ENCODE results near the gene MAD1L1.
"Not testable (repeated sequence)": the region's sequence is repeated elsewhere in the genome, so short reads cannot be mapped to it uniquely, and the experiment has no call there.

MAD1L1 gene

DNA sequence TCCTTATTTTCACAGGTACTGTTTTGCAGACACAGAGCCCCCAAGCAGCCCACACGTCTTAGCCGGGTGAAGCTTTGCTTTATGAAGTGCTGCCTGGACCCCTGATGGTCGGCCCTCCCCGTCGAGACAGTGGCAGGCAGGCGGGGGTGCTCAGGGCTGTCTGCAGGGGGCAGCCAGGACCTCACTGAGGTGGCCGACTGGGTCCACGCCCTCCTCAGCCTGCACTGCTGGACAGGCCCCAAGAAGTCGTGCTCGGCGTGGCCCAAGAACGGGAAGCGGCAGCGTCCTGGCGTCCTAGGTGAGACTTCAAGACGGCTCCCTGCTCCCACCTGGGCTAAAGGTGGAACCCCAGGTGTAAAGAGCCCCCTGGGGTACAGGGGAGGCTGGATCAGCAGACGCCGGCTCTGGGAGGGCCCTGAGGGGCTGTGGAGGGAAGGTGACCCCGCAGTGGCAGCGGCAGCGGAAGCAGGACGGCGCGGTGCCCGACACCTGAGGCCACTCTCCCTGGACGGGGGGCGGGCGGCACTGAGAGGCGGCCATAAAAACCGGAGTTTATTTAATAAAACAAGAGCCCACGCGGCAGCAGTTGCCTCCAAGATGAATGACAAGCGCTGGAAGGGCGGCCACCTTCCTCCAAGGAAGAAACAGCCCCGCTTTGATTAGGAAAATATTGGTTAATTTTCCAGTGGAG, 383.2 kb downstream of the MAD1L1 start:
- no peak for DNase-seq (ENCODE audit: low read depth)

DNA sequence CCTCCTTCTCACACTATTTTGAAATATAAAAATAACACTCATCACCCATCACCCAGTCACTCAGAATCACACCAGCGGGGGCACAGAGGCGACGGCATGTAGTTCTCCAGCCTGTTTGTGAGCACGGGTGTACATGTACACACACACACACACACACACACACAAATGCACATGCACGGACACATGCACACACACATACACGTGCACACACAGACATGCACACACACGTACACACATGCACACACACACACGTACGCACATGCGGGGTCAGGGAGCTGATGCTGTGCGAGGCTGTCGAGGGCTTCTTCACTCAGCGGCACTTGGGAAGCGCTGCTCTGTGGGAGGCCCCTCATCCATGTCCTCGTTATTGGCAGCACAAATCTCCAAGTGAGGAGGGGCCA, 383.8 kb downstream of the MAD1L1 start:
- no peak for DNase-seq (ENCODE audit: low read depth)

DNA sequence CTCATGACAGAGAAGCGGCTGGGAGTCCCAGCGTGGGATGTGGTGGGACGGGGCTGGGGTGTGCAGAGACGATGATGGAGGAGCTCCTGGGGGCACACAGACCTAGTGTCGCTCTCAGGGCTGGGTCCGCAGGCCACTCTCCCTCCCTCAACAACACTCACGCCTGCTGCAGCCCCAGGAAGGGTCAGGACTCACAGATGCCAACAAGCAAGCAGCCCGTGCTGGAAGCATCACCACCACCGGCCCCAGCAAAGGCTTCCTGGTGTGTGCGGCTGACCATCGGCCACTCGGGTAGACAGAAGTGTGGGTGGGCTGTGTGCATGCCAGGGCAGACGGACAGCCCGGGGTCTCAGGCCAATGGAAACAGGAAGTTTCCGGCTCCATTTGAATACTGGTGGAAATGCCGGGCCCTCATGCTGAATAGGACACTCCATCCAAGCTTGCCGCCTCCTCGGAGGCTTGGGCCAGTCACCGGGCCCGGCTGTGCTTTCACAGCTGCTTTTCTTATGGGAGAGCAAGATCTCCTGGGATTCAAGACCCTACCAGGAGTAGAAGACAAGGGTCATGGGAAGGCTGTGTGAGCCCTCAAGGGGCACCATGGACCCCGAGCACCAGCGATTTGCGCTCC, 384.6 kb downstream of the MAD1L1 start:
- no peak for DNase-seq (ENCODE audit: low read depth)

DNA sequence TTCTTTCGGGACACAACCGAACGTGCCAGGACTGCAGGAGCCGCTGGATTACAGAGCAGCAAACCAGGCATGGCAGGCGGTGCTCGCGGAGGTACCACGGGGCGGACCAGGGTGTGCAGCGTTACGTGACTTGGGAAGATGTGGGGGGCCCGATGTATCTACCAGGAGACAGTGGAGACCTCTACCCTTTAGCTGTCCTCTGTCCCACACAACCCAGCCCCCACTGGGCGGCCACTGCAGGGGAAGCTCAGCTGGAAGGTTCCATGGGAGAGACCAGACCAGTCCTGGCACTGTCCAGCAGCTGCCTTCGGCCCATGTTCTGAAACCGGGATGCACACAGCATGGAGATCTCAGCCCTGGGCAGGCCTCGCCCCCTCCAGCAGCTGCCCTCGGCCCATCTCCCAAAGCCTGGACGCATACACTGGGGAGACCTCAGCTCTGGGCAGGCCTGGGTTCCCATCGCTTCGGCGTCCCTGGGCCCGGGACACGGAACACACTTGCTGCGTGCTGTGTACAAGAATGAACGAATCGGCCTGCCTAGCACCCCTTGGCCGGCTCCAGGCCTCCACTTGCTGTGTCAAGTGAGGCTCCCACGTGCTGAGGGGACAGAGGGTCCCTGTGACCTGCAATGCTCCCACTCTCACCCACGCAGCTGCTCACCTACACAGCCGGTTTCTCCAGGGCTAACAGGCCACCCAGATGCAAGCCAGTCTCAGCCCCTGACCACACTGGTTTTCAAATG, 385.3 kb downstream of the MAD1L1 start:
- DNase-seq (ENCODE audit: low read depth): no peak

DNA sequence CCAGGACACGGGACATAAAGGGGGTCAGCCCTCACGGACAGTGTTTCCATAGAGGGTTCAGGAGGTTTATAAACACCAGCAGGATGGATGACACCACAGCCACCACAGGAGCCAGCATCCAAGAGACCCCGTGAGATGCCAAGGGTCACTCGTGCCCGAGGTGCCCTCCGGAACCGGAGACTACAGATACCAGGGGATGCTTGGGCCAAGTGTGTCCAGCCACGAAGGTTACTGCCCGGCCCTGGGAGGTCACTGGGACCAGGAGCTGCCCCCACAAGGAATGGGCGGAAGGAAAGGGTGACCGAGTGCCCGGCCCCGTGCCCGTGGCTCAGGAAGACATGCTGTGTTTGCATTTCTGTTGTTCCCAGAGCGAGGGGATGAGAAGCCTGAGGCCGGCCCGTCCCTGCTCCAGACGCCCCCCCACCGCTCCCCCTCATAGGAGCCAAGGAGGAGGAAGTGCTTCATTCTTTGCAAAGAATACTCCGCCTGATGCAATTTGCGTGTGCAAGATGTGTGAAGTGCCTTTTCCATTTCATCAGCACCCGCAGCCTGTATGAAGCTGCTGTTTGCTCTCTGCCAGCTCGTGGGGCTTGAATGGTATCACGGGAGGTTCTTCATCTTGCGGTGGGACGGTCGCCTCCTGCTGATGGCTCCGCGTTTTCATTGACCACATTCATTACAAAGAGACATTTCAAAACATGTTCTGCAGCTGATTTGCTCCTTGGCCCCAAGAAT, 386.2 kb downstream of the MAD1L1 start:
- DNase-seq (ENCODE audit: low read depth): no peak

DNA sequence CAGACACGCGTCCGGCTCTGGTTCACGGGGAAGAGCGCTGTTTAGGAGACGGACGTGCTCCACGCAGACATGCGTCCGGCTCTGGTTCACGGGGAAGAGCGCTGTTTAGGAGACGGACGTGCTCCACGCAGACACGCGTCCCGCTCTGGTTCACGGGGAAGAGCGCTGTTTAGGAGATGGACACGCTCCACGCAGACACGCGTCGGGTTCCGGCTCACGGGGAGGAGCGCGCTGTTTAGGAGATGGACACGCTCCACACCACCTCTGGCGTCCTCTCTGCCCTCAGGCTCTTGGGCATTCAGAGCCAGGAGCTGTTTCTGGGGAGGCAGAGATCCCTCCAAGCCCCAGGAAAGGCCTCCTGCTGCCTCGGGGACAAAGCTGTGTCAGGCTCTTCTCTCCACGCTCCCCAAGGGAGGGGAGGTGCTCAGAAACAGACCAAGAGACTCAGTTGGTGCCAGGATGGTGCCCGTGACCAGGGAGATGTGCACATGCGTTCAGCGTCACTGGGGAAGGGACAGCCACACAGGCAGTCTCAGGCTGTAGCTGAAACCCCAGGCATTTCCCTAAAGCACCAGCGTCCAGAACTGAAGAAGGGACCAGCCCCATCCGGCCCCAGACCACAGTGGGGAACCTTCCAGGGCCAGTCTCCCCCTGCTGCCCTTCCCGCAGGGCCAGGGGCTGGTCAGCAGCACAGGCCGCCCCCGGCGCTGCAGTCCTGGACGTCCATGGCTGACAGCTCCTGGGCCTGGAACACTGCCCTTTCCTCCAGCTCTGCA, 387.0 kb downstream of the MAD1L1 start:
- no peak for DNase-seq (ENCODE audit: low read depth)

DNA sequence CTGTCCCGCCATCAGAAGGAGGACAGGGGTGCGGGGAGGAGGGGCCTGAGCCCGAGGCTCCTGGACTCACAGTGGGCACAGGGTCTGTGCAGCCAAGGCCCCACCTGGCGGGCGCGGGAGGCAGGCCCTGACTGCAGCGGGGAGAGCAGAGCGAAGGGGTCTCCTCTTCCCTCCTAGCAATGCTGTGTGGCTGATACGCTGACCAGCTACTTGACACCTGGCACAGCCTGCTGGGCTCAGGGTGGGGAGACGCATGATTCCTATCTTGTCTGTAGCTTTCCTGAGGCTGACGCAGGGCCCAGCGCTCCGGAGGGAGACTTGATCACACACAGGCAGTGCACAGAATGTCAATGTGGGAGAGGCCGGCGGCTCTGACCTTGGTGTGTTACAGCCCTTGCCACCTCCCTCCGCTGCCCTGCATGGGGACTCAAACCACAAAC, 387.8 kb downstream of the MAD1L1 start:
- no peak for DNase-seq (ENCODE audit: low read depth)

DNA sequence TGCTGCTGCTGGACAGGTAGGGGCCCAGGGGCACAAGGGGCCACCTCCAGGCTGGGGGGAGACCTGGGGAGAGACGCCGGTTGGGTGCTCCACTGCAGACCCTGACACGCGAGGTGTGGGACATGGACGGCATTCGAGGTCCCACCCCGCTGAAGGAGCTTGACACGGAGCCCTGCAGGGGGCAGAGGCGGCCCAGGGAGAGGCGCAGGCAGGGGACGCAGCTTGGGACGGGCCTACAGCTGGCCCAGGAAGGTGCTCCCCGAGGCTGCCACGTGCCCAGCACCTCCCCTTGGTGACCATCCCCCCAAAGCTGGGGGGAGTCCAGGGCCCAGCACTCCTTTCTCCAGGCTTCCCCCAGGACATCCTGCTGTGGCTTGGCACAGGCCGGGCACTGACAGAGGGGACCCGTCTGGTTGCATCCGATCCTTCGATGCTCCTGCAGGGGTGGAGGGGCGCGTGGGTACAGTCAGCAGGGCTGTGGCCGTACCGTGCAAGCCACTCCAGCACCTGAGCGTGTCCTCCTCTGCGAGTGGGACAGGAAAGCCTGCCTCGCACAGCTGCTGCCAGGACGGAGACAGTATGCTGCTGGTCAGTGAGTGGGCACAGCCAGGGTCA, 388.3 kb downstream of the MAD1L1 start:
- no peak for DNase-seq (ENCODE audit: low read depth)

DNA sequence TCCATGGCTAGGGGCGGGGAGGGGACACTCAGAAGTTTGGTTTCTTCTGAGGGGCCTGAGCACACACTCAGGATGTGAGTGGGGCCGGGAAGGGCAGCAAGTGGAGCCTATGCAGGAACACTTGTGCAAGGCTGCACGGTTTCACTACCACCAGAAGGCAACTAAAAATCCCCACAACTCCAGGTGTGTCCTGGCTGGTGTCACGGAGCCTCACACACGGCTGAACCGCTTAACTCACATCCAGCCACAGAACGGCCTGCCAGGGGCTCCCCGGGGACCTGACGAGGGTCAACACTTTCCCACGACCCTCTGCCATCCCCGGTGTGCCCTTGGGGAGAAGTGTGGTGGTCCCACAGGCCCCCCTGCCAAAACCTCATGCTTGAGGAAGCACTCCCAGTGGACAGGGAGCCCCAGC, 388.8 kb downstream of the MAD1L1 start:
- no peak for DNase-seq (ENCODE audit: low read depth)

DNA sequence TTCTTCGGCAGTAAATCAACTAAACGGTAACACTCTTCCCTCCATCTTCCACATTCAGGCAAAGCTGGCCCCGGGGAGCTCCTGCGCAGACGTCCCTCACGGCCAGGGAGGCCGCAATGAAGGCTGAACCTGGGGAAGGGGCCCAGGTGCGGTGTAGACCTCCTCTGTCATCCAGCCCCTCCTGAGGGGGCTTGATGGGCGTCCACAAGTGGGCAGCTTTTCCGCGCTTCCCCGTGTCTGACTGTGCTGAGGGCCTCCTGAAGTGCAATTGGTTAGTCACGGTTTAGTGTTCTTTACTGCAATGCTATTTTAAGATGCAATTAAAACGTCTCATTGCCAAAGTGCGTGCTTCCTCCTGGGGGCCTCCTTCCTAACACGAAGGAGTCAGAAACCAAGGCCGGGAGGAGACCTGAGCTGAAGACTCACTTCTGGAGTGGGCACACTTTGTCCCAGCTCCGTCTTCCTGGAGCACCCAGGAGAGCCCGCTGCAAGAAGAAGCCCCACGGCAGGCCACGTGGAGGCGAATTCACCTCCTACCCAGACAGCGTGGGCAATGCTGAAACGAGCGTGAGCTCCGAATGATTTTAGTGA, 389.4 kb downstream of the MAD1L1 start:
- no peak for DNase-seq (ENCODE audit: low read depth)

DNA sequence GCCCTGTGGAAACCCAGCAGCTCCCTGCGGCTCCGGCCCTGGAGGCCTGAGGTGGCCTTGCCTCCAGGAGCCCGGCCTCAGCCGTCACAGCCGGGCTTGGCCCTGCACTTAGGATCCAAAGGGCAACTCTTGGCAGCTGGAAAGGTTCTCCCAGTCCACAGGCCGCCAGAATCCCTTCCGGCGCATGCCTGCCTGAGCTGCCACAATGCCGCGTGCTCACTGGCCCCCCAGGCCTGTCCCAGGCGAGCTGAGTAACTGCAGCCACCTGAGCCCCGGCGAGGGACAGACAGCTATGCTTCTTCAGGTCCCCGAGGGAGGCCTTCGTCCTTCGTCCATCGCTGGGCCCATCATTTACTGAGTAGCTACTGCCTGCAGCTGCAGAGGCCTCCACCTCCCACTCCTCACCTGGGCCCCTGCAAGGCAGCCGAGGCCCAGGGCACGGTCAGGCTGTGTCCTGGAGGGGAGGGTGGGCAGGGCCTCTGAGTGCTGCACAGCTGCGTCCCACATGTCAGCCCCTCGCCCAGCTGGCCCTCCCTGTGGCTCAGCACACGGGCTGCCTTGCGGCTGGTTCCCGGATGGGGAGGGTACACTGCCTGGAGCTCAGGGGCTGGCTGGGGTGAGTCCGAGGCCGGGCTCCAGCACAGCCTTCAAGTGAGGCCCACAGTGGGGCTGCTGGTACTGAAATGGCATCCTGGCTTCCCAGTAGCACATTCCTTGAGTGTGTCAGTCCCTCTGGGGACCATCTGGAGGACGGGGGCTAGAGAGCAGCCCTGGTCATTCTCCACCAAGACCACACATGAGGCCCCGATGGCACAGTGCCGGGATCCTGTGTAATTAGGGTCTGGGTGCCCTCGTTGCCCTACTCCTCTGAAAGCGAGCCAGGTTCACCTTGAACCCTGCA, 390.2 kb downstream of the MAD1L1 start:
- DNase-seq (ENCODE audit: low read depth): no peak

DNA sequence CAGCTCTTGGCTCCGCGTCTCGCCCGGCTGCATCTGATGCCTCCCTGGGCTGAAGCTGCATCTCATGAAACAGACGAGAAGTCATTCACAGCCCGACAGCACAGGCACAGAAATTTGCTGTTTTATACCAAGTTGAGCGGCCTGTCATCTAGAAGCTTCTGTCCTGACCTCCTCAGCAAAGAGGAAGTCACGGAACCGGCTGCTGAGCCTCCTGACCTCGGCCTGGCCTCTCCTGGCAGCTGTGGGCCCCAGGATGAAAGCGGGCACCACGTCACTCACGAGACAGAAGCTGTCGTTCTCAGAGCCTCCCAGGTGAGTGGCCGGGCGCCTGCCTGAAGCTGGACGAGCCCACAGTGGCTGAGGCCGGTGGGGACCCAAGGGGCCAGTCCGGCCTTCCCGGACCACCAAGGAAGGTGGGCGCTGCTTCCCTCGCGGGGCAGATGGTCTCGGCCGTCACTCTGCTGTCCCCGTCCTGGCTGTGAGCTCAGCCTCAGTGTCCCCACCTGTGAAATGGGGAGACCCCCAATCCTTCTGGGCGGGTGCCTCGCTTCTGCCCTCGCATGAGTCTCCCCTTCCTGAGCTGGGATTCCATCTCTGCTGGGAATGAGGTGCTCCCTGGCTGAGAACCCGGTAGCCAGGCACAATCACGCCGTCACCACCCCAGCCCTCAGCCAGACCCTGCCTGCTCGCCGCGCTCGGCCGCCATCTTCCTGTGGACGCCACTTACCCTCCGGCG, 391.3 kb downstream of the MAD1L1 start:
- not testable (repeated sequence) for DNase-seq (ENCODE audit: low read depth)

DNA sequence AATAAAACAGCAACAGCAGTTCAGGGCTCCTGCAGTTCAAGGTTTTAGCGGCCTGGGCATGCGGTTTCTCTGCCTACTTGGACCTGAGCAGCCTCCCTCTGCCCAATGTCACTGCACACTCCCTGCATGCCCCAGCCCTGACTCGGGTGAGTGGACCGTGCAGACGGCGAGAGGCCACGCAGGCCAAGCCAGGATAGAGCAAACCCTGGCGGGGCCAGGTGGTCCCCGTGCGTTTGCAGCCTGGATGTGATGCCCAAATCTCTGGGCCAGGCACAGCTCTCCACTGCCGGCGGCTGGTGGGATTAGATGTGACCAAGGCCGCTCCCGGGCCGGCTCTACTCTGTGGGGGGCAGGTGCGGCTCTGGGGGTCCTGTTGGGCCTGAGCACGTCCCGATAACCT, 392.0 kb downstream of the MAD1L1 start:
- DNase-seq (ENCODE audit: low read depth): not testable (repeated sequence)

DNA sequence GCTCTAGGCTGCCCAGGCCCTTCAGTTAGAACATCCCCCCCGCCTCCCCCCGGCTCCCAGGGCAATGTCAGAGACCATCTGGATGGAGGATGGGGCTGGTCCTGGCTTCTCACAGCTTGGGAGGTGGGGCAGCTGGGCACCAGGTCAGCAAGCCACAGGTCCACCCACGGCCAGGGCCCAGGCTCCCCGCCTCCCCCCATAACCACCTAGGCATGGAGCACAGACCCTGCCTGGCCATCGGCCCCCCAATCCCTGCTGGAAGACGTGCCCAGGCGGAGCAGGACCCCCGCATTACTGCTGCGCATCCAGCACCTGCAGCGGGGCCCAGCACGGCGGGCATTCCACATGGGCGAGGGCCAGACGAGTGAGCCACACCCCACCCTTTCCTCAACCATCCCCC, 393.0 kb downstream of the MAD1L1 start:
- no peak for DNase-seq (ENCODE audit: low read depth)

DNA sequence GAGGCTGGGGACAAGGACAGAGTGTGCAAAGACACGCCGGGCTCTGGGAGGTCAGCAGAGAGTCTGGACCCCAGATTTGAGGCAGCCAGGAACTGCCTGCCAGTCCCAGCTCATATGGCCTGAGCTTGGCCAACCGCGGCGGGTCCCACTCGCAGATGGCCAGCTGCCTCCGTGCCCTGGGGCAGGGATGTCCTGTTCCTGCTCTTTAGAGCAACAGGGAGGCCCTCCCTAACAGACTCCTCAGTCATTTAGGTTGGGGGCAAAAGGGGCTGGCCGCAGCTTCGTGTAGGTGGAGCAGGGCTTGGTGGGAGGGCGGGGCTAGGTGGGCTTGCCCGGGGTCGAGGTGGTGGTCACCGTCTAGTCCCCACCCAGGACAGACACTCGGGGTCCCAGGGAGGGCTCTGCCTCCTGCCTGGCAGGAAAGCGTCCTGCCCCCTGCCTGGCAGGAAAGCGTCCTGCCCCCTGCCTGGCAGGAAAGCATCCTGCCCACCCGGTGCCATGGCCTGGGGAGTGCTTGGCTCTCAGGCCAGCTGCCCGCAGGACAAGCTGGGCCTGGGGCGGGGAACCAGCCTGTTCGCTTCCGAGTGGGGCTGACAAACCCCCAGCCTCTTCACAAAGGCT, 393.7 kb downstream of the MAD1L1 start:
- not testable (repeated sequence) for DNase-seq (ENCODE audit: low read depth)

DNA sequence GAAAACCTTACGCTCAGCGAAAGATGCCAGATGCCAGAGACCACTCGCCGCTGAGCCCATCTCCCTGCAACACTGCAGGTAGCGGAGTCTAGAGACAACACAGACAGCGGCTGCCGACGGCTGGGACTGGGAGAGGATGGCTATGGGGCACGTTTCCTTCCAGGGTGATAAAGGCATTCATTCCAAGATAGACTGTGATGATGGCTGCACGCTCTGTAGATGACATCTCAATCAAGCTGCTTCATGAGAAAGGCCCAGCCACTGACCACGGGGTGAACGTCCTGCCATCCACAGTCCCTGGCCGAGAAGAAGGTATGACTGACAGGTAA, 394.2 kb downstream of the MAD1L1 start:
- DNase-seq (ENCODE audit: low read depth): not testable (repeated sequence)

DNA sequence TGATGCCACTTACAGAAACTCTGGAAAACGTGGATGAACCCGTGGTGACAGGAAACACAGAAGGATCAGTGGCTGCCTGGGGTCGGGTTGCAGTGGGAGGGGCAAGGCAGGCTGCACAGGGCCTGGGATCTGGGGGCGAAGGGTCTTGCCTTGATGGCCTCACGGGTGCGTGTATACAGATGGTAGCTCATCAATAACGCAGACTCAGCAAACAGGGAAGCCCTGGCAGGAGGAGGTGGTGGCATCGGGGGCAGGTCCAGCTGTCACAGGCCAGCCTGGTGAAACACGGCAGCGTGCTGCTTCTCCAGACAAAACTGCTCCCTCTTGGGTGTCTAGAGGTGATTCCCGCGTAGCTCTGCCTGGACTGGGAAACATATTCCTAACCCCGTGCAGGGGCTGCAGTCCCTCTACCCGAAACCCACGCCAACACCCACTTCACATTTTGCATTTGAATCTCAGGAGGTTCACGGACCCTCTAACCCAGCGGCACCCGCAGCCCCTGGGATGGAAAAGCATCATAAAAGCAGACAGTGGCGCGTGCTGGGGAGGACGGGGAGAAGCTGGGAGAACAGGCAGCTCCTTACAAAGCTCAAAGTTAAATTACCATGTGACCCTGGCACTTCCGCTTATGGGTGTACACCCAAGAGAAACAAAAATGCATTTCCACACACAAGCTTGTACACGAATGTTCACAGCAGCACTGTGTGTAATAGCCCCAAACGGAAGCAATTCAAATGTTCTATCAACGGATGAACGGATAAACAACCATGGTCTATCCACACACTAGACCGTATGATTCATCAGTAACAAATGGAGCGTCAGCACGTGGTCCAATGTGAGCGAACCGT, 394.8 kb downstream of the MAD1L1 start:
- DNase-seq (ENCODE audit: low read depth): not testable (repeated sequence)

All from fibroblast of gingiva (primary cell).